ENCODE data around the gene PRKAG2.

Gene PRKAG2

DNA sequence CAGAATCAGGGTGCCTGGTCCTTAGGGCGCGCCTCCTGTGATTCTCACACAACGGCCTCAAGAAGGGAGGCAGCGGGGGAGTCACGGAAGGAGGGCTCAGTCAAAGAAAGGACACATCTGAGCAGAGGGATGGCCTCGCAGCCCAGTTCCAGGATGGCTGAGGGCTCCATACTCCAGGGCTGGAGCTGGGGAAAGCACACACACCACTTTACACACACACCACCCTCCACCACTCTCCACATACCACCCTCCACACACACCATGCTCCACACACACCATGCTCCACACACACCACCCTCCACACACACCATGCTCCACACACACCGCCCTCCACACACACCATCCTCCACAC, 22.2 kb downstream of the PRKAG2 start:
- Histone ChIP-seq H3K4me1 (ENCODE audit: insufficient read depth, low read length) (no peaks in the 10 kb centered on the region), H3K9me3 (ENCODE audit: low read length) (no peaks in the 10 kb centered on the region), H3K27me3 (ENCODE audit: insufficient read depth, low read length) (peaks cover 15% of the 10 kb centered on the region), H2AFZ (ENCODE audit: low read depth, low read length) (no peak overlapping the region), H3K4me3 (ENCODE audit: low read length) (no peak overlapping the region), H3K36me3 (ENCODE audit: insufficient read depth, low read length) (no peaks in the 10 kb centered on the region)

DNA sequence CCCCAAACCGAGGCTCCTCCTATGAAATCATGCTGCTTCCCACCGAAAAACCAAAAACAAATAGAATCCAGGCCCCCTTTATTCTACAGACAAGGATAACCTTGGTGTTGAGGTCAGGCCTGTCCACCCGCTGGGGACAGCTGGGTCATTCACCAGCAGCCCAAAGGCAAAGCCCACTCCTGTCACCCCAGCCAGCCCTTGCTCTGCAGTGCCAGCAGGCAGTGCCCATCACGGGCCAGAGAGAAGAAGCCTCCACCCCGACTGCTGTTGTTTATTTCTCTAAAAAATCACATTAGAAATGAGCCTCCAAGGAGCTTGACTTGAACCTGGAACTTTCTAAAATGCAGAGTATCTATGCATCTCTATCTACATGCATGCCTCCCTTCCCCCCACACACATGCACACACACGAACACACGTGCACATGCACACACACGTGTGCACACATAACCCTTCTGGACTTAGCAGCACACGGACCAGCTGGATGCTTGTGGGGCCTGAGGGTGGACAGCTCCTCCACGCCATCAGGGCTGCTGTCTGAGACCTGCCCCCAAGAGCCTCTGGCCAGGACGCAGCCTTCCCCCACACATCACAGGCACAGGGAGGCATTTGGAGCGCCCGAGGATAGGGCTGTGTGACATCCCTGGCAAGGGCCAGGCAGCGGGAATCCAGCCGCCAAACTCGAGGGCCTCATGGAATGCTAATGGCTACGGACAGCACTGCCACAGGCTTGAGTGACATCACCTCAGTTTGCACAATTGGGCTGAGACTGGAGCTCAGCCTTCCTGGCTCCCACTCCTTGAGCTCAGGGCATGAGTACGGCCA, 22.8 kb downstream of the PRKAG2 start:
- Histone ChIP-seq H3K27me3 (ENCODE audit: insufficient read depth, low read length) (peaks cover 15% of the 10 kb centered on the region), H3K4me3 (ENCODE audit: low read length) (no peak overlapping the region), H3K9me3 (ENCODE audit: low read length) (no peaks in the 10 kb centered on the region)

GRCh38 chr7:151852486-151853396, 24.2 kb downstream of the PRKAG2 start:
- no peaks in the 10 kb centered on the region for H3K4me1 ChIP-seq (ENCODE audit: insufficient read depth, low read length)
- H2AFZ ChIP-seq (ENCODE audit: low read depth, low read length), result no peak overlapping the region
- H3K4me3 ChIP-seq (ENCODE audit: low read length), result no peak overlapping the region
- no peaks in the 10 kb centered on the region for H3K36me3 ChIP-seq (ENCODE audit: insufficient read depth, low read length)
- H3K27me3 ChIP-seq (ENCODE audit: insufficient read depth, low read length), result peaks cover 15% of the 10 kb centered on the region
- H3K9me3 ChIP-seq (ENCODE audit: low read length), result no peaks in the 10 kb centered on the region

More for the DNA sequence above, 22.8 kb downstream of the PRKAG2 start:
- H3K4me1 ChIP-seq (ENCODE audit: insufficient read depth, low read length), result no peaks in the 10 kb centered on the region
- no peak overlapping the region for H2AFZ ChIP-seq (ENCODE audit: low read depth, low read length)
- no peaks in the 10 kb centered on the region for H3K36me3 ChIP-seq (ENCODE audit: insufficient read depth, low read length)

- no peak overlapping the region for H2AFZ ChIP-seq (ENCODE audit: low read depth, low read length)
- no peak overlapping the region for H3K4me3 ChIP-seq (ENCODE audit: low read length)
- H3K36me3 ChIP-seq (ENCODE audit: insufficient read depth, low read length), result no peaks in the 10 kb centered on the region
- H3K9me3 ChIP-seq (ENCODE audit: low read length), result no peaks in the 10 kb centered on the region
- peaks cover 11% of the 10 kb centered on the region for H3K27me3 ChIP-seq (ENCODE audit: insufficient read depth, low read length)
- H3K4me1 ChIP-seq (ENCODE audit: insufficient read depth, low read length), result no peaks in the 10 kb centered on the region
Measured at GRCh38 chr7:151851782-151852181, 25.1 kb downstream of the PRKAG2 start.

DNA sequence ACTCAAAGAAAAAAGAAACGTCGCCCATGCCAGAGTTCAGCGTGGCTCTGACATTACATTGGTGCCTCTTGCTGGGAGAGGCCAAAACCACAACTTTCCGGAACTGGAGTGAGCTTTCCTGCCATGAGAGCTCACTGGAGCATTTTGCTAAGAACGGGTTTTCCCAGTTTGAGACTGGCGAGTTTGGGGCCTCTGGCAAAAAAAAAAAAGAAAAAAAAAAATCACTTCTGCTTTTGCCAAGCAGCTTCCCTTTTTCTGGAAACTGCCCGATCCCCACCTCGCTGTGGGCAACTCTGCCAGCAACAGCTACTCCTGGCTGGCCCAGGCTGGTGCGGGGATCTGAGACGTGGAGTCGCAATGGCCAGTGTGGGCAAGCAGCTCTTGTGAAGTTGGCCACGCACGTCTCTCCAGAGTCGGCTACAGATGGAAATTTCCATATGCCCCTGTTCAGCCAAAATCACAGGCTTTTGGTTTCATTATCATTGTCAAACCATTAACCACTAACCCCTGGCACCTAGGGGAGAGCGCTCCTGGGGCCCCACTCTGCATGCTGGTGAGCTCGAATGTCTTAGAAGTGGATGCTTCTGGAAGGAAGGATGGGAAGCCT, 25.7 kb downstream of the PRKAG2 start:
- Histone ChIP-seq H3K36me3 (ENCODE audit: insufficient read depth, low read length) (no peaks in the 10 kb centered on the region), H3K27me3 (ENCODE audit: insufficient read depth, low read length) (peaks cover 8% of the 10 kb centered on the region), H3K4me3 (ENCODE audit: low read length) (no peak overlapping the region), H3K9me3 (ENCODE audit: low read length) (no peaks in the 10 kb centered on the region), H2AFZ (ENCODE audit: low read depth, low read length) (no peak overlapping the region), H3K4me1 (ENCODE audit: insufficient read depth, low read length) (no peaks in the 10 kb centered on the region)

DNA sequence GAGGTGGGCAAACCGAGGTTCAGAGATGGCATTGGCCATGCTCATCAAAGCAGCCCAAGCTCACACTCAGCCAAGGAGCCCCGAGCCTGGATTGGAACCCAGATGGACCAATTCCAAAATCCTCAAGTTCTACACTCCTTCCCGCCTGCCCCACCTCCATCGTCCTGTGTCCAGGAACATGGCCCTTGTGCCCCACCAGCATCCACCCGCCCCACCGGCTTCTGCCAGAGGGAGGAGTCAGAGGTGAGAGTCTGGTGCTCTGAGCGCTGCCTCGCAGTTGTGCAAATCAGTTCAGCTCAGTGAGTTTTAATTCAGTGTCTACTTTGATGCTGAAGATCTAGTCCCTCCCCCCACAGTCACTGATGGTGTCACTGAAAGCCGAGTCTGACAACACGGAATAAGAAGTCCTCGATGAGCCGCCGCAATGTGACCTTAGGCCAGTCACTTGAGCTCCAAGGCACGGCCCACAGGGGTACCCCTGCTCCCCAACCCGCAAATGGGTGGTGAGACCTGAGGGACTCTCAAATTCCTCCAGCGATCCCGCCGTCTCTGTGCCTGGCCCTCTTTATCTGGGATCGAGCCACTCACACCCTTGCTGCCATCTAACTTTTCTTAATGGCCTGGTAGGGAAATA, 26.3 kb downstream of the PRKAG2 start:
- H3K36me3 ChIP-seq (ENCODE audit: insufficient read depth, low read length), result no peaks in the 10 kb centered on the region
- H3K27me3 ChIP-seq (ENCODE audit: insufficient read depth, low read length), result peaks cover 7% of the 10 kb centered on the region
- no peaks in the 10 kb centered on the region for H3K4me1 ChIP-seq (ENCODE audit: insufficient read depth, low read length)
- H2AFZ ChIP-seq (ENCODE audit: low read depth, low read length), result no peak overlapping the region
- no peaks in the 10 kb centered on the region for H3K9me3 ChIP-seq (ENCODE audit: low read length)
- H3K4me3 ChIP-seq (ENCODE audit: low read length), result no peak overlapping the region

DNA sequence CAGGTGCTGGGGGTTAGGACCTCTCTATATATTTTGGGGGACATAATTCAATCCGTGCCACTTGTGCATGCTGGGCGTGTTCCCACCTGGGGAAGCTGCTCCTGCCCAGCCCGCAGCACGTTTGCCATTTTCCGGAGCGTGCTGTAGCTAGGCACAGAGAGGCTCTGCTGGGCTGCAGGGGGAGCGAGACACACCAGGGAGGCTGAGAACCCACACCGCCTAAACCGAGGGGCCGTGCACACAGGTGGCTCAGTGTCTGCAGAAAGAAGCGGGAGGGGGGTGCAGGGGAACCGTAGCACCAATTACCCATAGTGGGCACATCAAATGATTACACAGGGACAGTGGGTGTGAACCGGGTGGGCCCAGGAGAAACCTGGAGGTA, 27.0 kb downstream of the PRKAG2 start:
- Histone ChIP-seq H3K4me1 (ENCODE audit: insufficient read depth, low read length) (no peaks in the 10 kb centered on the region), H3K9me3 (ENCODE audit: low read length) (no peaks in the 10 kb centered on the region), H3K36me3 (ENCODE audit: insufficient read depth, low read length) (no peaks in the 10 kb centered on the region), H3K4me3 (ENCODE audit: low read length) (no peak overlapping the region), H3K27me3 (ENCODE audit: insufficient read depth, low read length) (peaks cover 7% of the 10 kb centered on the region), H2AFZ (ENCODE audit: low read depth, low read length) (no peak overlapping the region)

DNA sequence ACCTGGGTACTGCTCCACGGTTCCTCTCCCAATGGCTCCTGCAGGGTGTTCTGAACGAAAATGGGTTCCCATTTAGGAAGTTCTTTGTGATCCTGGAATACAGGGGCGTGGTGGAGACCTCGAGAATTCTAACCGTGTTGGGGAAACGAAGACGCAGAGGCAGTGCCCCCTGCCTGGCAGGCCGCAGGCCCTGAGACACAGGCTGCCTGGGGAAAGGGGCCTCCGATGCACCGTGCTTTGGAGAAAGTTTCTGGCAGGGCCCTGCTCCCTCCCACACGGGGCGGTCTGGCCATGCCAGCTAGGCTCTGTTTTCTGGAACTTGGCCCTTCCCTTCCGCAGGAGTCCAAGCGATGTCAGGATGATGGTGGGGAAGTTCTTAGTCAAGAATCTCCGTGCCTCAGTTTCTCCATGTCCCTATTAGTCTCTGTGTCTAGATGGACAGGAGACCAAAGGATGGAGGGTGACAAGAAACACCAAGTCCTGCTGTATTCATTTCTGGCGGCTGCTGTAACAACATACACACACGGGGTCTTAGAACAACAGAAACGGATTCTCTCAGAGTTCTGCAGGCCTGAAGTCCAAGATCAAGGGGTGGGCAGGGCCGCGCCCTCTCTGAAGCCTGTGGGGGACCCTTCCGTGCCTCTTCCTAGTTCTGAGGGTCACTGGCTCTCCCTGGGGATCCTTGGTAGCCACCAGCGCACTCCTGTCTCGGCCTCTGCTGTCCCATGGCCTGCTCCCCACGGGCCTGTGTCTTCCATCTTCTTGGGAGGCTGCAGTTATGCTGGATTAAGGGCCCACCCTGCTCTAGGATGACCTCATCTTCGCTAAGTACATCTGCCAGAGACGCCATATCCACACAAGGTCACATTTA, 27.7 kb downstream of the PRKAG2 start:
- H3K36me3 ChIP-seq (ENCODE audit: insufficient read depth, low read length), result no peaks in the 10 kb centered on the region
- H3K9me3 ChIP-seq (ENCODE audit: low read length), result no peaks in the 10 kb centered on the region
- no peak overlapping the region for H2AFZ ChIP-seq (ENCODE audit: low read depth, low read length)
- no peaks in the 10 kb centered on the region for H3K4me1 ChIP-seq (ENCODE audit: insufficient read depth, low read length)
- peaks cover 2% of the 10 kb centered on the region for H3K27me3 ChIP-seq (ENCODE audit: insufficient read depth, low read length)
- H3K4me3 ChIP-seq (ENCODE audit: low read length), result no peak overlapping the region

- Histone ChIP-seq H3K4me1 (ENCODE audit: insufficient read depth, low read length) (no peaks in the 10 kb centered on the region), H3K36me3 (ENCODE audit: insufficient read depth, low read length) (no peaks in the 10 kb centered on the region), H3K4me3 (ENCODE audit: low read length) (no peak overlapping the region), H3K9me3 (ENCODE audit: low read length) (no peaks in the 10 kb centered on the region), H3K27me3 (ENCODE audit: insufficient read depth, low read length) (no peaks in the 10 kb centered on the region), H2AFZ (ENCODE audit: low read depth, low read length) (no peak overlapping the region)
Measured at GRCh38 chr7:151847681-151848081, 29.2 kb downstream of the PRKAG2 start.

DNA sequence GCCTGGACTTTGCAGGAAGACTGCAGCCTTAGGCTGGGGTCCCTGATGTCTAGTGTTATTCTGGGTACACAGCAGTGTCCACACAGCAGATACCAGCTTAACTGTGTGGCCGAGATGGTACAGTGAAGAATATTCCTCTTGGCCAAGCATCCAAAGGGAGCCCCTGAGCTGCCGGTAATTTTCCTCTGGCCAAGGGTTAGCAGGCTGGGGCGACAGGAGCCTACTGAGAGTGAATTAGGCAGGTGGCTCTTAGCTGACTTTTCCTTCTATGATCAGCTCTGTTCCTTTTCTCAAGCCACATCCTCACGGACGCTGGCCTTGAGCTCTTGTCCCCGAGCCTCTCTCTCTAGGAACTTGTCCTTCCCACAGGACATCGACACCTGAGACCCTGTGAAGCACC, 29.8 kb downstream of the PRKAG2 start:
- H3K36me3 ChIP-seq (ENCODE audit: insufficient read depth, low read length), result no peaks in the 10 kb centered on the region
- H3K9me3 ChIP-seq (ENCODE audit: low read length), result no peaks in the 10 kb centered on the region
- no peak overlapping the region for H3K4me3 ChIP-seq (ENCODE audit: low read length)
- no peaks in the 10 kb centered on the region for H3K27me3 ChIP-seq (ENCODE audit: insufficient read depth, low read length)
- H2AFZ ChIP-seq (ENCODE audit: low read depth, low read length), result no peak overlapping the region
- H3K4me1 ChIP-seq (ENCODE audit: insufficient read depth, low read length), result no peaks in the 10 kb centered on the region

GRCh38 chr7:151845412-151846205, 31.3 kb downstream of the PRKAG2 start:
- Histone ChIP-seq H3K9me3 (ENCODE audit: low read length) (no peaks in the 10 kb centered on the region), H2AFZ (ENCODE audit: low read depth, low read length) (no peak overlapping the region), H3K4me1 (ENCODE audit: insufficient read depth, low read length) (no peaks in the 10 kb centered on the region), H3K27me3 (ENCODE audit: insufficient read depth, low read length) (no peaks in the 10 kb centered on the region), H3K36me3 (ENCODE audit: insufficient read depth, low read length) (no peaks in the 10 kb centered on the region), H3K4me3 (ENCODE audit: low read length) (no peak overlapping the region)

GRCh38 chr7:151844825-151845200, 32.1 kb downstream of the PRKAG2 start:
- no peaks in the 10 kb centered on the region for H3K4me1 ChIP-seq (ENCODE audit: insufficient read depth, low read length)
- H3K4me3 ChIP-seq (ENCODE audit: low read length), result no peak overlapping the region
- no peaks in the 10 kb centered on the region for H3K36me3 ChIP-seq (ENCODE audit: insufficient read depth, low read length)
- no peak overlapping the region for H2AFZ ChIP-seq (ENCODE audit: low read depth, low read length)
- H3K9me3 ChIP-seq (ENCODE audit: low read length), result no peaks in the 10 kb centered on the region
- H3K27me3 ChIP-seq (ENCODE audit: insufficient read depth, low read length), result no peaks in the 10 kb centered on the region
